Immature natural killer cell (primary cell): Measurements from ENCODE around the gene AMN. TPM values are rescaled to one million over a fixed set of nuclear protein-coding genes. Genes with fewer than 3 reads are reported as not detected.
A peak's percentile ranks its signal among the peaks of the same experiment; 100 is the strongest.
"Not testable (repeated sequence)": the region's sequence is repeated elsewhere in the genome, so short reads cannot be mapped to it uniquely, and the experiment has no call there.

Source experiments
- DNase-seq, 3 donors: peaks; one replicate each; pipeline ENCODE4 v3.0.0; 2022; ENCODE audit warnings: mixed read lengths in 1 of 3
- H3K27ac Mint-ChIP-seq, 6 donors: one replicate each; pipeline ENCODE4 v1.8.0; 2020; ENCODE audit warnings: mixed read lengths in 6 of 6, mild to moderate bottlenecking in 5 of 6, inconsistent platforms in 4 of 6, moderate library complexity in 3 of 6
- H3K27me3 Mint-ChIP-seq, 3 donors: one replicate each; pipeline ENCODE4 v1.8.0; 2020 to 2021; ENCODE audit warnings: low read depth in 3 of 3, mild to moderate bottlenecking in 3 of 3, mixed read lengths in 3 of 3, moderate library complexity in 3 of 3, inconsistent platforms in 1 of 3
- H3K36me3 Mint-ChIP-seq, 3 donors: one replicate each; pipeline ENCODE4 v1.8.0; 2020; ENCODE audit warnings: mixed read lengths in 3 of 3, inconsistent platforms in 2 of 3, mild to moderate bottlenecking in 2 of 3
- H3K4me1 Mint-ChIP-seq, 2 donors: one replicate each; pipeline ENCODE4 v1.8.0; 2020; ENCODE audit warnings: inconsistent platforms in 2 of 2, mild to moderate bottlenecking in 2 of 2, mixed read lengths in 2 of 2, moderate library complexity in 1 of 2
- H3K4me3 Mint-ChIP-seq, 5 donors: one replicate each; pipeline ENCODE4 v1.8.0; 2020; ENCODE audit warnings: mild to moderate bottlenecking in 5 of 5, mixed read lengths in 5 of 5, inconsistent platforms in 3 of 5, moderate library complexity in 3 of 5
- H3K9me3 Mint-ChIP-seq, 6 donors: one replicate each; pipeline ENCODE4 v1.8.0; 2020; ENCODE audit warnings: mild to moderate bottlenecking in 6 of 6, mixed read lengths in 6 of 6, inconsistent platforms in 4 of 6, moderate library complexity in 3 of 6
- polyA plus RNA-seq, 3 donors: library from polyadenylated mRNA; unstranded; fragments of 300-500 nt; fragmentation: Illumina TruSeq; gene quantifications; one replicate each; pipeline ENCODE4 v1.2.3, GENCODE V29; 2021

AMN gene
- 1 to 10 TPM in 1 of 3 donors, under 1 TPM in 1, not detected in 1; 0.52 to 1.2 TPM for polyA plus RNA-seq

GRCh38 chr14:102922490-102923200 is at the start of gene AMN:
AMN (plus strand) TSS chr14:102922663; CDS start chr14:102922689, 26 bp downstream.
- Mint-ChIP-seq H3K4me3 (peak within 1 kb of the TSS in 1 of 5 donors; percentile 43), H3K27ac (no peak within 1 kb of the TSS), H3K27me3 (peaks cover 1 to 6% (median 4%) of the 10 kb centered on the region in 3 donors), H3K9me3 (no peaks in the 10 kb centered on the region), H3K4me1 (no peaks in the 10 kb centered on the region), H3K36me3 (no peaks in the 10 kb centered on the region)
- no peak for DNase-seq

GRCh38 chr14:102873131-102873530 is 49.3 kb upstream of the AMN start:
- DNase-seq, result no peak
- H3K27me3 Mint-ChIP-seq, result peaks cover 0 to 2% (median 0%) of the 10 kb centered on the region in 3 donors
- H3K4me3 Mint-ChIP-seq, result no peak overlapping the region
- H3K4me1 Mint-ChIP-seq, result peaks cover 0 to 7% of the 10 kb centered on the region in 2 donors
- H3K9me3 Mint-ChIP-seq, result no peaks in the 10 kb centered on the region
- H3K27ac Mint-ChIP-seq, result no peak overlapping the region
- peaks cover 0 to 4% (median 3%) of the 10 kb centered on the region in 3 donors for H3K36me3 Mint-ChIP-seq

- H3K9me3 Mint-ChIP-seq, result no peaks in the 10 kb centered on the region
- H3K27me3 Mint-ChIP-seq, result peaks cover 0 to 2% (median 0%) of the 10 kb centered on the region in 3 donors
- H3K4me3 Mint-ChIP-seq, result no peak overlapping the region
- H3K4me1 Mint-ChIP-seq, result peaks cover 0 to 7% of the 10 kb centered on the region in 2 donors
- no peak for DNase-seq
- no peak overlapping the region for H3K27ac Mint-ChIP-seq
- peaks cover 0 to 4% (median 3%) of the 10 kb centered on the region in 3 donors for H3K36me3 Mint-ChIP-seq
Measured at GRCh38 chr14:102873546-102874061, 48.9 kb upstream of the AMN start.

GRCh38 chr14:102875652-102876051 is 46.8 kb upstream of the AMN start:
- peaks cover 0 to 4% (median 0%) of the 10 kb centered on the region in 3 donors for H3K36me3 Mint-ChIP-seq
- H3K27ac Mint-ChIP-seq, result no peak overlapping the region
- H3K4me1 Mint-ChIP-seq, result peaks cover 0 to 7% of the 10 kb centered on the region in 2 donors
- no peaks in the 10 kb centered on the region for H3K9me3 Mint-ChIP-seq
- H3K4me3 Mint-ChIP-seq, result no peak overlapping the region
- DNase-seq, result no peak
- H3K27me3 Mint-ChIP-seq, result peaks cover 0 to 2% (median 0%) of the 10 kb centered on the region in 3 donors

DNA sequence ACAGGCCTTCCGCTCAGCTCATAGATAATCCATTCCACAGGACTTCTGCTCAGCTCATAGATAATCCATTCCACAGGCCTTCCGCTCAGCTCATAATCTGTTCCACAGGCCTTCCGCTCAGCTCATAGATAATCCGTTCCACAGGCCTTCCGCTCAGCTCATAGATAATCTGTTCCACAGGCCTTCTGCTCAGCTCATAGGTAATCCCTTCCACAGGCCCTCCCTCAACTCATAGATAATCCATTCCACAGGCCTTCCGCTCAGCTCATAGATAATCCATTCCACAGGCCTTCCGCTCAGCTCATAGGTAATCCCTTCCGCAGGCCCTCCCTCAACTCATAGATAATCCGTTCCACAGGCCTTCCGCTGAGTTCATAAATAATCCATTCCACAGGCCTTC is 45.0 kb upstream of the AMN start:
- not testable (repeated sequence) for H3K27ac Mint-ChIP-seq, H3K4me3 Mint-ChIP-seq, H3K36me3 Mint-ChIP-seq, DNase-seq, H3K4me1 Mint-ChIP-seq, H3K27me3 Mint-ChIP-seq, H3K9me3 Mint-ChIP-seq

DNA sequence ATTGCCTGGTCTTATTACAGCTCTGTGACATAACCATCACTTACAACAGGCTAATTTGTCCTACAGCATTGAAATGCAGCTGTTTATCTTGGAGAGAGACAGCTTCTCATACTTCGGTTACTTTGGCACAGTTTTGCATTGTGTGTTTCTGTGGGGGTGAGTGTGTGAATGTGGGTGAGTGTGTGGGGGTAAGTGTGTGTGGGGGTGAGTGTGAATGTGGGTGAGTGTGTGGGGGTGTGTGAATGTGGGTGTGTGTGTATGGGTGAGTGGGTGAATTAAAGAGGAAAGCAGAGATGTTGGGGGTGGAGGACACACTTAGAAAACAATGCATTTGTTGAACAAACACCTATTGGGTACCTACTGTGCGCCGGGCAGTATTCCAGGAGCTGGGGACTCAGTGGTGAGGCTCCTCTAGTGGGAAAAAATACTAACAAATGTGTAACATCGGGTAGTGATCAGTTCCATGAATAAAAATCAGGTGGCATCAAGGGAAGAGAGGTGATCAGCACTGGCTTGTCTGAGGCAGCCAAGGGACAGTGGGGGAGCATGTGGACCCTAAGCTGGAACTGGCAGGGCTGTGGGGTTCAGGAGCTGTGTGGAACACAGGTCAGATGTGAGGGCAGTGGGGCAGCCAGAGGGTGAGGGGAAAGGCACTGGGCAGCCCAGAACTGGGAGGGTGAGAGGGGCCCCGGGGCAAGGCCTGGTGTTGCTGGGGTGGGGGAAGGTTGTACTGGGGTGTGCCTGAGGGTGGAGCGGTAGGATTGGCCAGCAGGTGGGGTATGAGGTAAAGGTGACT is 44.1 kb upstream of the AMN start:
- H3K4me1 Mint-ChIP-seq, result no peaks in the 10 kb centered on the region
- no peak for DNase-seq
- H3K9me3 Mint-ChIP-seq, result no peaks in the 10 kb centered on the region
- no peak overlapping the region for H3K4me3 Mint-ChIP-seq
- no peak overlapping the region for H3K27ac Mint-ChIP-seq
- H3K36me3 Mint-ChIP-seq, result peaks cover 0 to 14% (median 4%) of the 10 kb centered on the region in 3 donors
- H3K27me3 Mint-ChIP-seq, result no peaks in the 10 kb centered on the region

DNA sequence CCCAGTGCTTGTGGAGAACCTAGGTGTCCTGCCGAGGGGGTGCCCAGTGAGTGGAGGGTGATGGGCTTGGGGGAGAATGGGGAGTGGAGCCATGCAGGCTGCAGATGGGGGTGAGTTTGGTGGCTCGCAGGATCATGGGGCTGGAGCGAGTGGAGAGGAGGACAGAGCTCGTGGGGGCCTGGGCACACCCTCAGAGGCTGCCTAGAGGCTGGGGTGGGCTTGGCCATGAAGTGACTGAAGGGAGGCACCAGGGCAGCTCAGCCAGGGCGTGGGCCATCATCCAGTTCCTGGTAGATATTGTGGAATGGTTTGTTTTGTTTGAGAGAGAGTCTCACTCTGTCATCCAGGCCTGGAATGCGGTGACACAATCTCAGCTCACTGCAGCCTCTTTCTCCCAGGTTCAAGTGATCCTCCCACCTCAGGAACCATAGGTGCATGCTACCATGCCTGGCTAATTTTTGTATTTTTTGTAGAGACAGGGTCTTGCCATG is 43.4 kb upstream of the AMN start:
- H3K36me3 Mint-ChIP-seq, result peaks cover under 1 to 15% (median 5%) of the 10 kb centered on the region in 3 donors
- H3K4me1 Mint-ChIP-seq, result no peaks in the 10 kb centered on the region
- no peaks in the 10 kb centered on the region for H3K9me3 Mint-ChIP-seq
- no peak for DNase-seq
- no peak overlapping the region for H3K27ac Mint-ChIP-seq
- no peak overlapping the region for H3K4me3 Mint-ChIP-seq
- H3K27me3 Mint-ChIP-seq, result no peaks in the 10 kb centered on the region

DNA sequence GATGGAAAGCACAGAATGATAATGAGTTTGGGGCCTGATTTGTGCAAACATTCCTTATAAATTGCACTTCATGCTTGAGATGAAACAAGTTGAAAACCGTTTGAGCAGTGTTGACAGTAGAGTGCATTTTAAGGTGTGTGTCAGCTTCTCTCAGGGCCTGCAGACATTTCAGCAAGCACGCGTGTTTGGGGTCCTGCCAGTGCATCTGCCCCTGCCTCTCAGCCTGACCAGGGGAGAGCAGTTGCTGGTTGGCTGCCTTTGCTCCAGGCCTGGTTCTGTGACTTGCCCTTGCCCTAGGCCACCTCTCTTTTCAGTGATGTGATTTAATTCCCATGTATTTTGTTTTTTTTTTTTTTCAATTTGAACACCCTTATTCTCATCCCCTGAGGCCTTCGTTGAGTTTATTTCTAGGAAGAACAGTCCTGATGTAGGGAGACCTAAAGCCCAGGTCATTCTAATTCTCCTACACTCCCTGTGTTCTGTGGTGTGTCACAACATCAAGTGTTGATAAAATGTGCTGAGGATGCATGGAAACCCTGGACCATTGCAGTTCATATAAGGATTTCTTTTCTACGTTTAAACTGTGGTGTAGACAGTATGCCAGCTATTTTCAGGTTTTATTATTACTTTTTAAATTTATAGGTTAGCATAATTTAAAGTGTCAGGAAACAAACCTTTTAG is 40.1 kb upstream of the AMN start:
- Mint-ChIP-seq H3K27me3 (peaks cover 0 to 1% (median 0%) of the 10 kb centered on the region in 3 donors), H3K9me3 (no peaks in the 10 kb centered on the region), H3K4me1 (no peaks in the 10 kb centered on the region), H3K27ac (no peak overlapping the region), H3K4me3 (no peak overlapping the region), H3K36me3 (peaks cover 3 to 18% (median 13%) of the 10 kb centered on the region in 3 donors)
- DNase-seq, result no peak

DNA sequence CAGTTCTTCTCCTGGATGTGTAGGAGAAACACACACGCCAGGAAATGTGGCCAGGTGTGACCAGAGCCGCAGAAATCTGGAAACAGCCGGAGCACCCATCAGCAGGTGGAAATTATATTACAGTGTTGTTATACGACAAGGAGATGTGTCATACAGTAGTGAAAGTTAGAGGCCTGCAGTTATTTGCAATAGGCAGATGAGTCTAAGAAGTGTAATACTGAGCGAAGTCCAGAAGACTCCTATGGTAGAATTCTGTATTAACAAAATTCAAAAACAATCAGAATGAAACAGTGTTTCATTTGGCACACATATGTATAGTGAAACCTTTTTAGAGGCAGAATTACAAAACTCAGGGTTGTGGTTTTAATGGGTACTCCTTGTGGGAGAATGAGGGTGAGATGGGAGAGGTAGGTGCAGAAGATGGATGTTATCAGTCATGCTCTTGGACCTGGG is 39.3 kb upstream of the AMN start:
- no peak for DNase-seq
- H3K9me3 Mint-ChIP-seq, result no peaks in the 10 kb centered on the region
- H3K27me3 Mint-ChIP-seq, result peaks cover 0 to 1% (median 0%) of the 10 kb centered on the region in 3 donors
- H3K4me3 Mint-ChIP-seq, result no peak overlapping the region
- peak overlapping the region in 1 of 6 donors; percentile 53 for H3K27ac Mint-ChIP-seq
- H3K4me1 Mint-ChIP-seq, result no peaks in the 10 kb centered on the region
- peaks cover 3 to 22% (median 13%) of the 10 kb centered on the region in 3 donors for H3K36me3 Mint-ChIP-seq

- H3K27ac Mint-ChIP-seq, result no peak overlapping the region
- DNase-seq, result no peak
- no peak overlapping the region for H3K4me3 Mint-ChIP-seq
- H3K27me3 Mint-ChIP-seq, result peaks cover 0 to 1% (median 0%) of the 10 kb centered on the region in 3 donors
- H3K4me1 Mint-ChIP-seq, result no peaks in the 10 kb centered on the region
- peaks cover 7 to 26% (median 13%) of the 10 kb centered on the region in 3 donors for H3K36me3 Mint-ChIP-seq
- no peaks in the 10 kb centered on the region for H3K9me3 Mint-ChIP-seq
Measured at GRCh38 chr14:102883554-102883953, 38.9 kb upstream of the AMN start.

- Mint-ChIP-seq H3K9me3 (no peaks in the 10 kb centered on the region), H3K4me3 (no peak overlapping the region), H3K4me1 (no peaks in the 10 kb centered on the region), H3K27me3 (peaks cover 0 to 1% (median 0%) of the 10 kb centered on the region in 3 donors), H3K36me3 (peaks cover 13 to 28% (median 16%) of the 10 kb centered on the region in 3 donors), H3K27ac (no peak overlapping the region)
- DNase-seq, result no peak
Measured at GRCh38 chr14:102885737-102886447, 36.6 kb upstream of the AMN start.

DNA sequence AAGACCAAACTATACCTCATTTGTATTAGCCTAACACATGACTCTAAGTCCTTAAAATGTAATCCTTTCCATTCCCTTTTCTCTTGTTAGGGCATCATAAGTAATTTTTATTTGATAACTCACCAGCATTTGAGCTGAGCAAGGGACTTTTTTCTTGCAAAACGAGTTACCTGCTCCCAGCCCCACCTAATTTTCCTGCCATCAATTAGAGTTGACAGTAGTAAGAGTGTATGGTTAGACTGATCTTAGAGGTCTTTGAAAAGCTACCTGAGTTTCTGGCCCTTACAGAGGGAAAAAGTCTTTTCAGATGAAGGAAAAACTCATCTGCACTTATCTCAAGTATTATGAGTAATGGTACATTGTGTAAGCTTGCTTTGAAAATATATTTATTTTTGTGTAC is 33.7 kb upstream of the AMN start:
- Mint-ChIP-seq H3K27me3 (peaks cover 0 to 1% (median 0%) of the 10 kb centered on the region in 3 donors), H3K4me1 (no peaks in the 10 kb centered on the region), H3K4me3 (no peak overlapping the region), H3K36me3 (peaks cover 18 to 23% (median 22%) of the 10 kb centered on the region in 3 donors), H3K27ac (peak overlapping the region in 1 of 6 donors; percentile 1), H3K9me3 (no peaks in the 10 kb centered on the region)
- no peak for DNase-seq

DNA sequence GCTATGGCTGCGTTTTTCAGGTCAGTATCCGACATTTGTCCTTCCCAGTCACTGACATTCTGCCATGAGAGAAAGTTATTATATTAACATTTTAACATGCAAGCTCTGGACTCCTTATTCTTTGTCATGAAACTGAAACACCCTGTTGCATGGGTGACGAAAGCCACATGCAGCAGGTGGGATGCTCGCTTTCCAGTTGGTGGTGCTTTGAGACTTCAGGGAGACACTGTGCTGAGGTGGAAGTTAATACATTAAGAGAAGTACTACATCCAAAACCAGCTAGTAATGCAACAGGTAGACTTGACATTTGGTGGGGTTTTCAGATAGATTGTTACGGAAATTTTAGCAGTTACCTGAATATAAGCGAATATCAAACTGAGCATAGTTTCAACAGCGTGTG is 32.8 kb upstream of the AMN start:
- peaks cover 15 to 19% (median 19%) of the 10 kb centered on the region in 3 donors for H3K36me3 Mint-ChIP-seq
- no peak overlapping the region for H3K27ac Mint-ChIP-seq
- no peaks in the 10 kb centered on the region for H3K27me3 Mint-ChIP-seq
- DNase-seq, result no peak
- H3K9me3 Mint-ChIP-seq, result no peaks in the 10 kb centered on the region
- no peak overlapping the region for H3K4me3 Mint-ChIP-seq
- no peaks in the 10 kb centered on the region for H3K4me1 Mint-ChIP-seq
